SK-N-SH (cell line): Measurements from ENCODE around the gene ITGAV. TPM values are rescaled to one million over a fixed set of nuclear protein-coding genes. Genes with fewer than 3 reads are reported as not detected.

ENCODE experiments used
- CTCF ChIA-PET: fragments of 300-600, 350-600 bp; formaldehyde crosslinking; extraction: SDS; loops from one replicate; lab custom pipeline; 2021; lab: Yijun Ruan, JAX
- POLR2A ChIA-PET: fragments of 350-600 bp; sonication (Branson Sonifier 250); formaldehyde crosslinking; extraction: SDS; loops from one replicate; lab custom pipeline; 2020; ENCODE audit warnings: antibody characterized with exemption, inconsistent platforms; lab: Yijun Ruan, JAX
- DNase-seq: peaks from one replicate; pipeline ENCODE4 v3.0.0; 2012
- H2AFZ ChIP-seq: fragments of 200-600 bp; sonication (generic); 2 replicates; pipeline ENCODE4 v1.8.1; 2016; ENCODE audit warnings: antibody characterized with exemption, mild to moderate bottlenecking, low read depth
- H3F3A ChIP-seq: fragments of 200-600 bp; sonication (generic); replicated peaks from 2 replicates; pipeline ENCODE3; 2016; ENCODE audit warnings: antibody characterized with exemption, mild to moderate bottlenecking; ENCODE audit not compliant: insufficient read depth
- H3K27ac ChIP-seq, 2 experiments: fragments of 200-500 bp in 1 of 2; fragments of 200-600 bp in 1 of 2; sonication (Bioruptor generic) in 1 of 2; sonication (generic), shearing (Covaris generic) in 1 of 2; 2 replicates each; pipeline versions ENCODE4 v1.5.1 to v1.6.1; 2014 to 2016; ENCODE audit warnings: low read depth in 2 of 2, inconsistent platforms in 1 of 2, low read length in 1 of 2, mild to moderate bottlenecking in 1 of 2, mixed read lengths in 1 of 2
- H3K27me3 ChIP-seq: fragments of 200-600 bp; sonication (generic), shearing (Covaris generic); 2 replicates; pipeline ENCODE4 v1.6.1; 2016; ENCODE audit warnings: mixed run types; ENCODE audit not compliant: insufficient read depth
- H3K36me3 ChIP-seq, 2 experiments: fragments of 200-500 bp in 1 of 2; fragments of 200-600 bp in 1 of 2; sonication (Bioruptor generic) in 1 of 2; sonication (generic) in 1 of 2; replicated peaks in 1 of 2; 2 replicates each; pipeline versions ENCODE3 to v1.5.1; 2014 to 2016; ENCODE audit warnings: low read length in 1 of 2, mild to moderate bottlenecking in 1 of 2; ENCODE audit not compliant: insufficient read depth in 2 of 2, control insufficient read depth in 1 of 2
- H3K4me1 ChIP-seq, 2 experiments: fragments of 200-500 bp in 1 of 2; fragments of 200-600 bp in 1 of 2; sonication (Bioruptor generic) in 1 of 2; sonication (generic), shearing (Covaris generic) in 1 of 2; 2 replicates each; pipeline versions ENCODE4 v1.5.1 to v1.6.1; 2014 to 2016; ENCODE audit warnings: low read depth in 1 of 2, low read length in 1 of 2, mixed run types in 1 of 2; ENCODE audit not compliant: insufficient read depth in 2 of 2, control insufficient read depth in 1 of 2
- H3K4me2 ChIP-seq: fragments of 200-600 bp; sonication (generic), shearing (Covaris generic); 2 replicates; pipeline ENCODE4 v1.6.1; 2017; ENCODE audit warnings: mixed run types
- H3K4me3 ChIP-seq, 2 experiments: fragments of 200-500 bp in 1 of 2; fragments of 200-600 bp in 1 of 2; sonication (Bioruptor generic) in 1 of 2; sonication (generic), shearing (Covaris generic) in 1 of 2; 2 replicates each; pipeline versions ENCODE4 v1.5.1 to v1.8.1; 2014 to 2016; ENCODE audit warnings: low read depth in 2 of 2, inconsistent platforms in 1 of 2, low read length in 1 of 2, mild to moderate bottlenecking in 1 of 2, mixed read lengths in 1 of 2, moderate library complexity in 1 of 2
- H3K79me2 ChIP-seq: fragments of 200-600 bp; sonication (generic); 2 replicates; pipeline ENCODE4 v1.8.1; 2017; ENCODE audit warnings: mild to moderate bottlenecking; ENCODE audit not compliant: insufficient read depth
- H3K9ac ChIP-seq: fragments of 200-600 bp; sonication (generic); 2 replicates; pipeline ENCODE4 v1.6.1; 2017; ENCODE audit warnings: mixed run types
- H3K9me2 ChIP-seq: fragments of 200-600 bp; sonication (generic); 2 replicates; pipeline ENCODE4 v1.6.1; 2017; ENCODE audit warnings: mixed run types
- H3K9me3 ChIP-seq: fragments of 200-600 bp; sonication (generic); 2 replicates; pipeline ENCODE4 v1.6.1; 2017; ENCODE audit warnings: mixed run types, mild to moderate bottlenecking, moderate library complexity
- H4K20me1 ChIP-seq: fragments of 200-600 bp; sonication (generic); 2 replicates; pipeline ENCODE4 v1.6.1; 2017; ENCODE audit warnings: mild to moderate bottlenecking, mixed run types; ENCODE audit not compliant: insufficient read depth
- CHD2 ChIP-seq: fragments of 150-350 bp; IDR thresholded peaks from 2 replicates; pipeline ENCODE4 v1.6.1; 2018; ENCODE audit warnings: low read length; ENCODE audit not compliant: partially characterized antibody
- ELF1 ChIP-seq: IDR thresholded peaks from 2 replicates; pipeline ENCODE4 v1.4.0; 2012
- EZH2phosphoT487 ChIP-seq: fragments of 200-600 bp; sonication (generic); IDR thresholded peaks from 2 replicates; pipeline ENCODE4 v1.6.1; 2017; ENCODE audit warnings: low read depth, mixed run types, mild to moderate bottlenecking, antibody characterized with exemption, moderate library complexity, borderline replicate concordance
- FOSL2 ChIP-seq: IDR thresholded peaks from 2 replicates; pipeline ENCODE4 v1.4.0; 2012; ENCODE audit warnings: low read depth, mild to moderate bottlenecking, moderate library complexity, borderline replicate concordance
- FOXJ3 ChIP-seq: sonication (generic); formaldehyde crosslinking; IDR thresholded peaks from 2 replicates; pipeline ENCODE4 v1.5.1; 2020; ENCODE audit warnings: mild to moderate bottlenecking, missing genetic modification reagents
- GATA2 ChIP-seq: sonication (generic); formaldehyde crosslinking; IDR thresholded peaks from 2 replicates; pipeline ENCODE4 v1.5.0; 2020; ENCODE audit warnings: mild to moderate bottlenecking, missing genetic modification reagents
- JUND ChIP-seq: IDR thresholded peaks from 2 replicates; pipeline ENCODE4 v1.4.0; 2012
- MAX ChIP-seq: IDR thresholded peaks from 2 replicates; pipeline ENCODE4 v1.4.0; 2012; ENCODE audit warnings: low read depth
- NFIC ChIP-seq: IDR thresholded peaks from 2 replicates; pipeline ENCODE4 v1.4.0; 2012; ENCODE audit warnings: borderline replicate concordance
- PBX3 ChIP-seq: IDR thresholded peaks from 2 replicates; pipeline ENCODE4; 2012
- POLR2AphosphoS5 ChIP-seq: IDR thresholded peaks from 2 replicates; pipeline ENCODE4 v1.6.1; 2012; ENCODE audit warnings: low read depth, low read length
- RAD21 ChIP-seq: IDR thresholded peaks from 2 replicates; pipeline ENCODE4 v1.6.1; 2012; ENCODE audit warnings: mild to moderate bottlenecking, low read length
- RCOR1 ChIP-seq: fragments of 150-350 bp; IDR thresholded peaks from 2 replicates; pipeline ENCODE4 v1.6.1; 2017; ENCODE audit warnings: antibody characterized with exemption, low read length
- SIN3A ChIP-seq: IDR thresholded peaks from 2 replicates; pipeline ENCODE4 v1.6.1; 2012; ENCODE audit warnings: low read depth, mild to moderate bottlenecking, low read length, moderate library complexity, borderline replicate concordance
- SMC3 ChIP-seq: IDR thresholded peaks from 2 replicates; pipeline ENCODE4 v1.6.1; 2012; ENCODE audit warnings: low read depth, low read length, improper control_type of control experiment
- TAF1 ChIP-seq: IDR thresholded peaks from 2 replicates; pipeline ENCODE4 v1.6.1; 2012; ENCODE audit warnings: low read depth, mild to moderate bottlenecking, low read length, moderate library complexity, borderline replicate concordance
- TEAD4 ChIP-seq: IDR thresholded peaks from 2 replicates; pipeline ENCODE4 v1.4.0; 2012; ENCODE audit warnings: mild to moderate bottlenecking, borderline replicate concordance; ENCODE audit not compliant: insufficient read depth
- YY1 ChIP-seq: IDR thresholded peaks from 2 replicates; pipeline ENCODE4 v1.4.0; 2012; ENCODE audit warnings: low read depth, mild to moderate bottlenecking
- WGBS: methylation state at CpG from one replicate; pipeline ENCODE4 v1.1.6; 2017; ENCODE audit warnings: low lambda C conversion rate; 5-methylcytosine and 5-hydroxymethylcytosine counted together
- polyA plus RNA-seq, 3 experiments: library from polyadenylated mRNA; depleted of rRNA; stranded (reverse); fragments of >200 nt; gene quantifications; 2 replicates each; pipeline ENCODE4 v1.2.3, GENCODE V29; 2012
- TF ChIP-seq, protein P1 (sequence below): fragments of 150-350 bp; IDR thresholded peaks from 2 replicates; pipeline ENCODE4 v1.6.1; 2016; ENCODE audit warnings: mild to moderate bottlenecking, low read depth, low read length
- TF ChIP-seq, protein P2 (sequence below): IDR thresholded peaks from 2 replicates; pipeline ENCODE4 v1.4.0; 2012; ENCODE audit warnings: low read depth, borderline replicate concordance

Gene ITGAV
- polyA plus RNA-seq, 1 of the 3 experiments (the other 2 are of a cell fraction) = 24.3 TPM

GRCh38 chr2:186644791-186645190 is 54.9 kb downstream of the ITGAV start:
- H3K4me1 ChIP-seq = peaks cover 0 to 11% of the 10 kb centered on the region in 2 experiments; a peak in 1 of 4 replicates
- H3K9ac ChIP-seq = no peak overlapping the region
- H3K36me3 ChIP-seq = peaks cover 48 to 53% of the 10 kb centered on the region in 2 experiments
- 80% methylated on average over 5 of the region's 5 CpGs for WGBS
- no peaks in the 10 kb centered on the region for H3K27me3 ChIP-seq
- H4K20me1 ChIP-seq = no peaks in the 10 kb centered on the region
- no peak overlapping the region for H3K4me2 ChIP-seq
- no peak overlapping the region for H2AFZ ChIP-seq
- no peak for DNase-seq
- ChIA-PET CTCF (interaction anchor here (6.6 kb wide), 1 partner anchor 141 kb away, joined by 128 read pairs; no protein-coding TSS in a partner anchor), POLR2A (no interaction called here)
- peaks cover 16% of the 10 kb centered on the region for H3F3A ChIP-seq
- no peaks in the 10 kb centered on the region for H3K79me2 ChIP-seq
- TF ChIP-seq TAF1 (no peak), JUND (no peak), FOXJ3 (no peak), NFIC (no peak), RAD21 (no peak), SIN3A (no peak), YY1 (no peak), FOSL2 (no peak), GATA2 (CRISPR knock-in tag) (no peak), ELF1 (no peak), PBX3 (no peak), RCOR1 (no peak), MAX (no peak), POLR2AphosphoS5 (no peak), TEAD4 (no peak), CHD2 (no peak), SMC3 (no peak), EZH2phosphoT487 (no peak)
- TF ChIP-seq, protein P1, sequence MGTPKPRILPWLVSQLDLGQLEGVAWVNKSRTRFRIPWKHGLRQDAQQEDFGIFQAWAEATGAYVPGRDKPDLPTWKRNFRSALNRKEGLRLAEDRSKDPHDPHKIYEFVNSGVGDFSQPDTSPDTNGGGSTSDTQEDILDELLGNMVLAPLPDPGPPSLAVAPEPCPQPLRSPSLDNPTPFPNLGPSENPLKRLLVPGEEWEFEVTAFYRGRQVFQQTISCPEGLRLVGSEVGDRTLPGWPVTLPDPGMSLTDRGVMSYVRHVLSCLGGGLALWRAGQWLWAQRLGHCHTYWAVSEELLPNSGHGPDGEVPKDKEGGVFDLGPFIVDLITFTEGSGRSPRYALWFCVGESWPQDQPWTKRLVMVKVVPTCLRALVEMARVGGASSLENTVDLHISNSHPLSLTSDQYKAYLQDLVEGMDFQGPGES = no peak
- TF ChIP-seq, protein P2, sequence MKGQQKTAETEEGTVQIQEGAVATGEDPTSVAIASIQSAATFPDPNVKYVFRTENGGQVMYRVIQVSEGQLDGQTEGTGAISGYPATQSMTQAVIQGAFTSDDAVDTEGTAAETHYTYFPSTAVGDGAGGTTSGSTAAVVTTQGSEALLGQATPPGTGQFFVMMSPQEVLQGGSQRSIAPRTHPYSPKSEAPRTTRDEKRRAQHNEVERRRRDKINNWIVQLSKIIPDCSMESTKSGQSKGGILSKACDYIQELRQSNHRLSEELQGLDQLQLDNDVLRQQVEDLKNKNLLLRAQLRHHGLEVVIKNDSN = no peak
- H3K27ac ChIP-seq = no peak overlapping the region
- H3K9me2 ChIP-seq = no peaks in the 10 kb centered on the region
- no peak overlapping the region for H3K4me3 ChIP-seq
- no peaks in the 10 kb centered on the region for H3K9me3 ChIP-seq
